ENCODE measurements around the gene C11orf42. TPM values are rescaled to one million over a fixed set of nuclear protein-coding genes. Genes with fewer than 3 reads are reported as not detected.

Gene C11orf42
- total RNA-seq, 1 experiment from 2014 or later, result not detected

DNA sequence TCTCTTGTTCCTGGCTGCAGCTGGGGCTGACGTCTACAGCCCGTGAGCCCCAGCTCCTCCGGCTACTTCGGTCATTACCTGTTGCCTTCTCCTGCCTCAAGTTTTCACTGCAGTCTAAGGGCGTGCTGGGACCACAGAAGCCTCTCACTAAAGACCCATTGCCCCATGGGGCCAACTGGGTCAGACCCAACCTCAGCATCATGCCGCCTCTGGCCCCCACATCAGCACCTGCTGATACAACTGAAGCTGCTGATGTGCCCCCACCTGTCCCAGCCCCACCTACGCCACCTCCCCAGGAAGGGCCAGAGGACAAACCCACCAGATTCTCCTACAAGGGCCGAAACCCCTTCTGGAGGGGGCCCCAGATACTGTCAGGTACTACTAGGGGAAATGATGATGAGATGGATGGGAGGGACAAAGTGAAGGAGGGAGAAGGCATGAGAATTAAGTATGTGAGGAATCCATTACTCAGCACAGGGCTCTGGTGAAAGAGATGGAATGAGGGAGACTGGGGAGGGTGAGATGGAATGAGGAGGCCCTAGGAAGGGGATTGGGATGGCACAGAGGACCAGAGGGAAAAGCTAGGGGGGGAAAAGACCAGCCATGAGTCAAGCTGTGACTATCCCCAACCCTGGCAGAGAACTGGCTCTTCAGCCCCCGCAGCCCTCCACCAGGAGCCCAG is 5.1 kb downstream of the C11orf42 start:
- DNase-seq (ENCODE audit: low read depth, low spot score), result no peak
- in situ Hi-C loops (cut with HindIII; ENCODE audit: low pct_unique_long_range_greater_than_20kb, low sequenced_read_pairs), result no loop called here

DNA sequence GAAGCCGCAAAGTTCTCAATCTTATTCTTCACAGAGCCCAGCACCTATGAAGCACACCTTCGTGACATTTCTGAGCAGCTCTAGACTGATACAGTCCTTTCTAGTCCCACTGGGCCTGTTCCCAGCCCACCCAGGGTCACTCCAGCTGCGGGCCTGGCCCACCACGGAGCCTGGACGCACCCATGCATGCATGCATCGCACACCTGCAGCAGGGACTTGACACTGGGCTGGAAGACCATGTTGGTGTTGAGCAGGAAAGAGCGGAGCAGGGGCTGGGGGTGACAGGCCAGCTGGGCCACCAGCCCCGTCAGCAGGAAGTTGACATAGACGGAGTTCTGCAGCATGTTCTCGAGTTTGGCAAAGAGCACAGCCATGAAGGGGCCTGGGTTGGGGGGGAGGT is 9.2 kb downstream of the C11orf42 start:
- no peak for DNase-seq (ENCODE audit: low read depth, low spot score)
- in situ Hi-C loops (cut with HindIII; ENCODE audit: low pct_unique_long_range_greater_than_20kb, low sequenced_read_pairs), result no loop called here

DNA sequence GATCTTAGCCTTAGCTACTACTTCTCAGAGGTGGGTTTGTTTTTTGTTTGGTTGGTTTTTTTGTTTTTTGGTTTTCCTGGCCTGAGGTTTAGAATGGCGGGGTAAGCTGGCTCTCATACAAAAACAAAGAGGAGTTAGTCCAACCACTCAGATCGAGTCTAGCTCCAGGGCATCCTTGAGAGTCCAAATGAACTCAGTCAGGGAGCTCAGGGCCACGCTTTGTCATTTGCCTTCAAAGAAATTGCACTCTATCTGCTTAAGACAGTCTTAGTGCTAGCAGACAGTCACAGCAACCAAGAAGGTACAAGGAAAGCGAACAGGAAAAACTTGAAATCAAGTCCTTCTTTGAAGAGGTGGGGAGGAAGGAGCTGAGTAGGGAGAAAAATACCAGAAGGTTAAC is 11.1 kb downstream of the C11orf42 start:
- no peak for DNase-seq (ENCODE audit: low read depth, low spot score)
- in situ Hi-C loops (cut with HindIII; ENCODE audit: low pct_unique_long_range_greater_than_20kb, low sequenced_read_pairs), result no loop called here

DNA sequence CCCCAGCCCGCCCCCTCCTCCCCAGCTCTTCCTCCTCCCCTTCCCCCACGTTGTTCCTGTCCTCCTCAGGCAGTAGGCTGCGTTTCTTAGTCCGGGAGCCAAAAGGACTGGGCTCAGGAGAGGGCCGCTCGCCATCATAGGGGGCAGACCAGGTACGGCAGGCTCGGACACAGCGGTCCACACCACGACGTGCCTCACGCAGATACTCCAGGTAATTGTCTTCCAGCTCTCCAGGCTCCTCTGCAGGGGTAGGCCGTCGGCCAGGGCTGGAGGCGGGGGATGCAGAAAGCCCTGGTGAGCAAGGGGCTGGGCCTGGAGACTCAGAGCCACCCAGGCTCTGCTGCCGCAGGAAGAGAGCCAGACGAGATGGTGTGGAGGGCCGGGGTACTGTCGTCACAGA is 12.4 kb downstream of the C11orf42 start:
- no peak for DNase-seq (ENCODE audit: low read depth, low spot score)
- in situ Hi-C loops (cut with HindIII; ENCODE audit: low pct_unique_long_range_greater_than_20kb, low sequenced_read_pairs), result no loop called here

DNA sequence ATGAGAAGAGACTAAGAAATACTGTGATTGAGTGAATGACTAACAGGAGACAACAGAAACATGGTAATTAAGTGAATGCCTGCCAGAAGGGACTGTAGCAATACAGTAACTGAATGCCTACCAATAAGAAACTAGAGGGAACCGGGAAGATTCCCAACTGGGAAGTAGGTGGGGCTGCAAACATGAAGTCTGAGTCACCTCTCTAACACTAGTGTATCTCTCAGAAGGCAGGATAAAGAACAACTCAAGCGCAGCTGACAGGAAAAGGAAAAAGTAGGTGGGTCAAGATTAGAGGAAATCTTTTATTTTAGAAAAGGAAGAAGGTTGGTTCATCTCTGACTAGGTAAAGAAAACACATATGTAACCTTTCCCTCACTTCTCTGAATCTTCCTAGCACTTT is 14.0 kb downstream of the C11orf42 start:
- in situ Hi-C loops (cut with HindIII; ENCODE audit: low pct_unique_long_range_greater_than_20kb, low sequenced_read_pairs), result no loop called here
- DNase-seq (ENCODE audit: low read depth, low spot score), result no peak

DNA sequence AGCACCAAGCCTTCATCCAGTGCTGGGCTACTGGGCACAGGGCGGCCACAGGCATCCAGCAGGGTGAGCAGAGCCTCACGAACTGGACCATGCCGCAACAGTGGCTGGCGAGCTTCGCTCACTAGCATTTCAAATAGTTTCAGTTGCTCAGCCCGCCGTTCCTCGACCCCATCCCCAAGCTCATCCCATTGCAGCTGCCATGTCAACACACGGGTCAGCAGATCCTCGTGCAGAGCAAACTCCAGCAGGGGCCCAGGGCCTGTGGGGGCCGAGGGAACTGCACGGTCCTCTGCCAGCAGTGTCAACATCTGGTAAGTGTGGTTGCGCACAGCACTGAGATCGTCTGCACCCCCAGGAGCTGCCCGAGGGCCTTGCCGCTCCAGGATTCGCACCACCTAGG is 18.5 kb downstream of the C11orf42 start:
- no peak for DNase-seq (ENCODE audit: low read depth, low spot score)
- in situ Hi-C loops (cut with HindIII; ENCODE audit: low pct_unique_long_range_greater_than_20kb, low sequenced_read_pairs), result no loop called here

DNA sequence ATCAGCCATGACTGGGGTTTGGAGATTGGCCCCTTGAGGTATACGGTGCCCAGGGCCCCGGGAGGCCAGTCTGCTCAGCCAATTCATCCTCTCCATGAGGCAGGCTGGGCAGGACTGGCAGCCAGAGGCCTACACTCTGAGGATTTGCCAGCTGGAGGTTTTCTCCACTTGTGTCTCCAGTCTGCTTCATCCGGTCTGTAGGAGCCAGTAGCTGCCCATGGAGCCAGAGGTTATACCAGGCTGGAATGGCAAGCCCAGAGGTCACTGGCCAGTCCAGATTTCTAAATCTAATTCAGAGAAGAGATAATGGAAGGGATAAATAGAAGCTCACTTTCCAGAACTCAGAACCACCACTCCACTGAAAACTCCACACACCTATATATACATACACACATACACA is 19.1 kb downstream of the C11orf42 start:
- in situ Hi-C loops (cut with HindIII; ENCODE audit: low pct_unique_long_range_greater_than_20kb, low sequenced_read_pairs), result no loop called here
- DNase-seq (ENCODE audit: low read depth, low spot score), result no peak

DNA sequence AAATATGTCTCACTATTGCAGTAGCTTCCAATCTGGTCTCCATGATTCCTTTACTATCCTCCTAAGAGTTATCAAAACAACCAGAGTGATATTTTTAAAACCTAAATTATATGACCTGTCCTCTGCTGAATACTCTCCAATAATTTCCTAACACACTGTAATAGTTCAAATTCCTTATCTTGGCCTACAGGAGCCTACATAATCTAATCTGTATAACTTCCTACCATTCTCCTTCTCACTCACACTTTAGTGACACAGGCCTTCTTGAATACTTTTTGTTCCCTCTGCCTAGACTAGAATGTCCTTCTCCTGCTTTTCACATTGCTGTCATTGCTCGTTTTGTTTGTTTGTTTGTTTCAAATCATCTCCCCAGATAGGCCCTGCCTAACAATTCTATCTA is 19.7 kb downstream of the C11orf42 start:
- in situ Hi-C loops (cut with HindIII; ENCODE audit: low pct_unique_long_range_greater_than_20kb, low sequenced_read_pairs), result no loop called here
- no peak for DNase-seq (ENCODE audit: low read depth, low spot score)

DNA sequence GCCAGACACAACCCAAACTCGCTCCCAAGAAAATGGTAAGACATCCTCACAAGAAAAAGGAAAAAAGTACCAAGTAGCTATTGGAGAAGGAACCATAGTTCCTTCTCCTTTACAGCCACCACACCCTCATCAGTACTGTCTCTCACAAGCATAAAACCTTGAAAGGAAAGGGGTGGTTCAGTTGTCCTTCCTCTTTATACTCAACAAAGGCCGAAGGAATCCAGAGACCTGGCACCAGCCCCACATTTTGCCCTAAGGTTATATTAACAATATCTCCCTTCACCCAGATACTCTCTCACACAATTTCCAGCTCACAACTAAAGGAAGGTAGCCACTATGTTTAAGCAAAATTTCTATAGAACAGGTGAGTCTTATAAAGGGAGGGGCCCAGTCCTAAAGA is 20.5 kb downstream of the C11orf42 start:
- no peak for DNase-seq (ENCODE audit: low read depth, low spot score)
- in situ Hi-C loops (cut with HindIII; ENCODE audit: low pct_unique_long_range_greater_than_20kb, low sequenced_read_pairs), result no loop called here

DNA sequence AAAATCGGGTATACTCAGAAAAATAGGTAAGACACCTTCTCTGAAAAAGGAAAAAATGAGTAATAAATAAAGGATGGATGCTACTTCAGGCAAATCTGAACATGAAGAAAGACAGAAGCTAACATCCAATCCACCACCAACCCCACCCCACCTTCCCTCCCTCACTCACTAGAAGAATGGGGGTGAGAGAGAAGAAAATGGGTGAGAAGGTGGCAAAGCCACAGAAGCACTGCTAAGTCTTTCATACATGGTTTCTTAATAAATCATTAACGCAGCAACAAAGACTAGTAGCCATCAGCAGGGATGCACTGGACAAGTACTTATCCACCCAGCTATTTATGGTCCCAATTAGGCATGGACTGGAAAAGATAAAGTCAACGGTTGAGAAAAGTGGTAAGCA is 23.2 kb downstream of the C11orf42 start:
- no peak for DNase-seq (ENCODE audit: low read depth, low spot score)
- in situ Hi-C loops (cut with HindIII; ENCODE audit: low pct_unique_long_range_greater_than_20kb, low sequenced_read_pairs), result no loop called here

DNA sequence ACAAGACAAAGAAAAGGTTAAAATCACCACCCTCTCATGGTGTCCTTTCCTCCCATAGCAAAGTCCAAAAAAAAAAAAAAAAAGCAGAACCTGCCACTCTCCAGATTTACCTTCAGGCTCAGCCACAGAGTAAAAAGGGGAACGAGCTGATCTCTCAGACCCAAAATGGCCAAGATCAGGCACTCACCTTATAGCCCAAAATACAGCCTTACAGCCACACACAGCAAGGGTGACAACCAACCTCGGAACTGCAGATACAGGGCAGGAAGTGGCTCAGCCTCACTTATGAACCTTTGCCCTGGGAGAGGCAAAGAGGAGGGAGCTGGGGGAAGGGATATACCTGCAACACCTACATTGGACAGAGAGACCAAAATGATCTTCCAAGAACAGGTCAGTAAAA is 24.6 kb downstream of the C11orf42 start:
- in situ Hi-C loops (cut with HindIII; ENCODE audit: low pct_unique_long_range_greater_than_20kb, low sequenced_read_pairs), result no loop called here
- no peak for DNase-seq (ENCODE audit: low read depth, low spot score)

DNA sequence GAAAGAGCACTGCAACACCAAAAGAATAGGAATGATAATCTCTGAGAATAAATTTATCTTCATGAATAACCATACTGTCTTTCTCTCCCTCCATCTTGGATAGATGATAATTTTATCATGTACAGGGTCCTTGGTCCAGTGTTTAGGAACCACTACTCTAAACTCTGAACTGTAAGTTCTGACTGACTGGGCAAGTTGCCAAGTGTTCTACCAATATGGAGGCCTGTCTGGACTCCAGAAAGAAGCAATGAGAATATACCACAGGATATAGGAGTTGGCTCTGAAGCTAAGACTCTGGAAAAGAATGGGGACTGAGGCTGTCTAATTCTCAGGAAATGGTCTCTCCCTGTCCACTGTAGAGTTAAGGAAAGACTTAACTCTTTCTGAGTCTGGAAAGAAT is 27.5 kb downstream of the C11orf42 start:
- in situ Hi-C loops (cut with HindIII; ENCODE audit: low pct_unique_long_range_greater_than_20kb, low sequenced_read_pairs), result no loop called here

DNA sequence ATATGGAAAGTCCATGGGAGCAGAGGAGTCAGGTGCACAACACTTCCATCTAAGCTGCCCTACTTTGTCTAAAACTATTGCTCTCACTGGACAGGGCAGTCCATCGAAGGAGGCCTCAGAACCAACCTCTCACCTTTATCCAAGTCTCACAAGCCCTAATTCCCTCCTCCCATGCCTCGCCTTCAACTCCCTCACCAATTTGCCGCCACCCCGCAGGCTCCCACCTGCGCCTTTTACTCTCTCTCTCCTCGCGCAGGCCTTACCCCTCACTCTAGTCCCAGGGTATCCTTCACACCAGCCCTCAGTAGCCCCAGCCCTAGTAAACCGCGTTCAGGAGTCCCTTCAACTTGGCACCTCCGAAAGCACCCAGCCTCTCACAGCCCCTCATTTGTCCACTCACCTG is 28.6 kb downstream of the C11orf42 start:
- in situ Hi-C loops (cut with HindIII; ENCODE audit: low pct_unique_long_range_greater_than_20kb, low sequenced_read_pairs), result no loop called here
- DNase-seq (ENCODE audit: low read depth, low spot score), result no peak

More for the DNA sequence above, 27.5 kb downstream of the C11orf42 start:
- no peak for DNase-seq (ENCODE audit: low read depth, low spot score)

DNA sequence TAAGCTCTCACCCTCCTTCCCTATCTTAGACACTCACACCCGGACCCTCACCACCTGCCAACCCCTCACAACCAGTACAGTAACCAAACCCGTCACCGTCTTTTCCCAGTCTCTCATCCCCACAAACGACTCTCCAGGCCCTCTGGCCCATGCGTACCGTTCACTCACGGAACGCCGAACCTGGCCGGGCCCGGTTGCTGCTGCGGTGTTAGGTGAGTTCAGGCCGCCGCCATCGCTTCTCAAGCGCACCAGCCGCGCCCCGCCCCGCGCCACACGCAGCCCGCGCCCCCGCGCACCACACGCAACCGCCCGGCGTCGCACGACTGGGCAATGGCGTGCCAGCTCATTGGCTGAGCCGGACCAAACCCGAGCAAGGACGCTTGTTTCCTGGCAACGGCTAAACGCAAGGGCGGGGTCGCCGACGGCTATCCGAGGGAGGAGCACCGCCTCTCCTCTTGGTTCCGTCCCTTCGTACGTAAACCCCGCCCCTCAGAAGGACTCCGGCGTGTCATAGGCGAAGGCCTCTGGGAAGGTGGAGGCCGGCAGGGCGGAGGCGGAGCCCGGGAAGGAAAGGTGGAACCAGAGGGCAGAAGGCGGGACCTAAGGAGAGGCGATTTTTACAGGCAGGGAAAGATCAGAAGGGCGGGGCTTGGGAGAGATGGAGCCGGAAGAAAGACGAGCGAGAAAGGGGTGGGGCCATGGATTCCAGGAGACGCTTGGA is 29.2 kb downstream of the C11orf42 start, which contains the start of gene FHIP1B:
Gene FHIP1B, minus strand, starts transcription at position 250 of the 721 bp plus-strand sequence. CDS start 10,120 bp downstream, outside the sequence.
- in situ Hi-C loops (cut with HindIII; ENCODE audit: low pct_unique_long_range_greater_than_20kb, low sequenced_read_pairs), result no loop called here
- DNase-seq (ENCODE audit: low read depth, low spot score), result peak; percentile 99

DNA sequence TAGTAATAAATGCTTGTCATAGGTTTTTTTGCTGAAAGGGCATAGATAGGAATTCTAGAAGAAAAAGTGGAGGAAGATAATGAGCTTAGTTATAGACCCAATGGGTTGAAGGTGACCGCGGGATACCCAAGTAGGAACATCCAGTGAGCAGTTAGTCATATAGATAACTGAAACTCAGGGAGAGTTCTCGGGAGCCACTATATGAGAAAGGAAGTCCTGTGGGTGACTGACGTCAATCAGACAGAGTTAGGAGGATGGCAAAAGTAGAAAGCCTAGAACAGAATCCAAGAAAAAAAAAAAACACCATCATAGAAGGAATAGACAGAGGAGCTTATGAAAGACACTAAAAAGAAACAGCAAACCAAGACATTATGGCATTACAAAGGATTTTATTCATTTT is 31.9 kb downstream of the C11orf42 start:
- peak; percentile 68 for DNase-seq (ENCODE audit: low read depth, low spot score)
- in situ Hi-C loops (cut with HindIII; ENCODE audit: low pct_unique_long_range_greater_than_20kb, low sequenced_read_pairs), result no loop called here

DNA sequence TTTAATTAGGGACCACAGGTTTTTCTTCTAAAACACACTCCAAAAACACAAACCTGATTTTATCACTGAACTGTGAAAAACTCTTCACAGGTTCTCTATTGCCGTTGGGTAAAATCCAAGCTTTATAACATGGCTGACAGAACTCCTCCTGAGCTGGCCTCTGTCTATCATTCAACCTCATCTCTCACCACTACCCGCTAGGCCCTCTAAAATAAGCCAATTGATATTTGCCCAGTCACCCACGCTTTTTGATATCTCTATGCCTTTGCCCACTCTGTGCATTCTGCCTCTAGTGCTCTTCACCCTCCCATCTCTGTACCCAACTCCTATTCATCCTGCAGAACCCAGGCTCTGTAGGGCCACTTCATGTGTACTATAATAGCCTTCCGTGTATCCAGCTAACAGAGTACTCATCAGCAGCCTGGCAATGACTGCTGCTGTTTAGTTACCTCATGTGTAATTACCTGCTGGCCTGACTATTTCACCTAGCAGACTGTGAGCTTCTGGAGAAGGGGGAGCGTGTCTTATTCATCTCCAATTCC is 32.5 kb downstream of the C11orf42 start:
- in situ Hi-C loops (cut with HindIII; ENCODE audit: low pct_unique_long_range_greater_than_20kb, low sequenced_read_pairs), result no loop called here
- no peak for DNase-seq (ENCODE audit: low read depth, low spot score)

DNA sequence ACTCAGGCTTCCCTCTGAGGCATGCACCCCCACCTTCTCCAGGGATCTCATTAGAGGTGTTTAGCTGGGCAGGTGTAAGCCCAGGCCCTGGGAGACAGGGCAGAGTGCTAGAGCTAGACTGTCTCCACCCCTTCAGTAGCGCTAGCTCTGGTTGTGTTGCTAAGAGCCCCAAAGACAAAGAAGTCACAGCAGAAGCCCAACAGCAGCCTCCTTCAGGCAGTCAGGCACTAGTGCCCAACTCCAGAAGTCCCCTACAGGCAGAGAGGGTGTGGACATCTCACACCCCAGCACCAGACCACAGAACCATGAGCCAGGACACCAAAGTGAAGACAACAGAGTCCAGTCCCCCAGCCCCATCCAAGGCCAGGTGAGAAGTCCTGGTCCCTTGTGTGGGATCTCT is 33.5 kb downstream of the C11orf42 start, which contains the start of gene CNGA4:
Gene CNGA4, plus strand, starts transcription at position 188 of the 400 bp plus-strand sequence. Its CDS starts 118 bp downstream, at position 306.
- in situ Hi-C loops (cut with HindIII; ENCODE audit: low pct_unique_long_range_greater_than_20kb, low sequenced_read_pairs), result no loop called here
- DNase-seq (ENCODE audit: low read depth, low spot score), result no peak

DNA sequence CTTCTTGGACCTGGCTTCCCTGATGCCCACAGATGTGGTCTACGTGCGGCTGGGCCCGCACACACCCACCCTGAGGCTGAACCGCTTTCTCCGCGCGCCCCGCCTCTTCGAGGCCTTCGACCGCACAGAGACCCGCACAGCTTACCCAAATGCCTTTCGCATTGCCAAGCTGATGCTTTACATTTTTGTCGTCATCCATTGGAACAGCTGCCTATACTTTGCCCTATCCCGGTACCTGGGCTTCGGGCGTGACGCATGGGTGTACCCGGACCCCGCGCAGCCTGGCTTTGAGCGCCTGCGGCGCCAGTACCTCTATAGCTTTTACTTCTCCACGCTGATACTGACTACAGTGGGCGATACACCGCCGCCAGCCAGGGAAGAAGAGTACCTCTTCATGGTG is 34.8 kb downstream of the C11orf42 start:
- in situ Hi-C loops (cut with HindIII; ENCODE audit: low pct_unique_long_range_greater_than_20kb, low sequenced_read_pairs), result no loop called here
- DNase-seq (ENCODE audit: low read depth, low spot score), result no peak

DNA sequence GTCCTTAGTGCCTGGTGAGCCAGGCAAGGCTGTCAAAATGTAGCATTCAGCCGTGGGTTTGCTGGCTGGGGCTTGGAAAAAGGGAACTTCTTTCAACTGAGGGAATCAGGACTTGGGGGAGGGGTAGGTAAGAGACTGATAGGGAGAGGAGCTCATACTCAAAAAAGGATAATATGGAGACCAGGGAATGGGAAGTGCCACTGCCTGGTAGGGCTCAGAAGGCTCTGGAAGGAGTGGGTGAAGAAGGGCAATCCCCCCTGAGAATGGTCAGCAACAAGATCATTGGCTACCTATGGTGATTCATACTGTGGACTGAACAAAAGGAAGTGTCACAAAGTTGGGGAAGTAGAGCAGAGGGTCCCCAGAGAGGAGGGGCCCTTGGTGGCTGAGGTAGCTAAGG is 35.4 kb downstream of the C11orf42 start:
- DNase-seq (ENCODE audit: low read depth, low spot score), result no peak
- in situ Hi-C loops (cut with HindIII; ENCODE audit: low pct_unique_long_range_greater_than_20kb, low sequenced_read_pairs), result no loop called here

Data from SK-MEL-5 (cell line).